Ovary (tissue), 9 donors: ENCODE data around the gene VWA1. TPM values are rescaled to one million over a fixed set of nuclear protein-coding genes. Genes with fewer than 3 reads are reported as not detected.

Experiments used
- DNase-seq, 5 donors: peaks; one replicate each; pipeline ENCODE4 v3.0.0-alpha.2; 2019 to 2020
- H3K27ac ChIP-seq, 2 donors: fragments of 200-600 bp; one replicate each; pipeline versions ENCODE4 v1.5.1 to v1.8.0; 2019 to 2022
- H3K27me3 ChIP-seq: fragments of 200-600 bp; one replicate; pipeline ENCODE4 v1.8.0; 2022
- H3K36me3 ChIP-seq: fragments of 200-600 bp; sonication (generic); one replicate; pipeline ENCODE4 v1.5.1; 2019
- H3K4me1 ChIP-seq: one replicate; pipeline ENCODE4 v1.8.1; 2013; ENCODE audit warnings: mild to moderate bottlenecking, moderate library complexity; ENCODE audit not compliant: insufficient read depth
- H3K4me3 ChIP-seq: fragments of 200-600 bp; sonication (generic); one replicate; pipeline ENCODE4 v1.5.1; 2017
- H3K9me3 ChIP-seq, 2 donors: fragments of 200-600 bp in 1 of 2; sonication (generic) in 1 of 2; one replicate each; pipeline versions ENCODE4 v1.5.1 to v1.8.1; 2013 to 2019; ENCODE audit warnings: mild to moderate bottlenecking in 1 of 2, moderate library complexity in 1 of 2
- EP300 ChIP-seq: sonication (generic); formaldehyde crosslinking; IDR thresholded peaks from one replicate; pipeline ENCODE4 v1.6.1; 2017; ENCODE audit warnings: antibody characterized with exemption
- POLR2A ChIP-seq: fragments of 450-650 bp; IDR thresholded peaks from one replicate; pipeline ENCODE4 v1.6.1; 2017; ENCODE audit warnings: antibody characterized with exemption, mild to moderate bottlenecking, moderate library complexity
- WGBS, 3 donors: extraction: QIAGEN DNeasy Blood & Tissue Kit in 1 of 3; methylation state at CpG; one replicate each; pipeline versions ENCODE4 v1.1.5 to v1.1.7; 2013 to 2017; 5-methylcytosine and 5-hydroxymethylcytosine counted together
- intact Hi-C, 4 donors: fragments of 100-400 bp; cut with DNase I; formaldehyde crosslinking; loops; one replicate each; pipeline versions ENCODE4 v1.11.0 to v1.15.1; 2022 to 2023
- polyA plus RNA-seq, 2 donors: library from polyadenylated mRNA; stranded (reverse); fragments of 200-250 nt in 1 of 2; fragments of 350-450 nt in 1 of 2; fragmentation: Illumina TruSeq in 1 of 2; extraction: RNeasy Lipid Tissue Mini Kit (QIAGEN cat#74804) in 1 of 2; gene quantifications; one replicate each; pipeline ENCODE4 v1.2.3, GENCODE V29; 2013 to 2014
- total RNA-seq, 7 donors: library from RNA; depleted of rRNA in 2 of 7; stranded (reverse); fragments of >200 nt in 2 of 7; fragmentation: NEBNext Ultra II Directional in 3 of 7; extraction: Animal tissue kit (Norgen Biotek cat#: 25700) in 3 of 7; gene quantifications; one replicate each; pipeline versions ENCODE4 v1.1.0 to v1.2.4, GENCODE V29; 2016 to 2023
- TF ChIP-seq, protein P1 (sequence below), 3 donors: fragments of 450-650 bp in 2 of 3; fragments of 200-600 bp in 1 of 3; IDR thresholded peaks; one replicate each; pipeline versions ENCODE4 v1.5.1 to v1.8.0; 2016 to 2022; ENCODE audit warnings: antibody characterized with exemption in 3 of 3, mild to moderate bottlenecking in 1 of 3
- donor health status: DM: no; HTN: no; CAD: no; lungs with moderate emphysema.
- donor health status: DM: no; HTN: no; CAD: no.
- donor health status: Bipolar disorder and iron deficiency.
- donor health status: DM: yes; HTN: yes; CAD: no.
- donor health status: DM: no; HTN: no; CAD: no.
- donor health status: DM: yes; HTN: yes; CAD: no.

Gene VWA1
- total and polyA plus RNA-seq, 9 donors, result 0.20 to 73.5 (median 37.0) TPM

DNA sequence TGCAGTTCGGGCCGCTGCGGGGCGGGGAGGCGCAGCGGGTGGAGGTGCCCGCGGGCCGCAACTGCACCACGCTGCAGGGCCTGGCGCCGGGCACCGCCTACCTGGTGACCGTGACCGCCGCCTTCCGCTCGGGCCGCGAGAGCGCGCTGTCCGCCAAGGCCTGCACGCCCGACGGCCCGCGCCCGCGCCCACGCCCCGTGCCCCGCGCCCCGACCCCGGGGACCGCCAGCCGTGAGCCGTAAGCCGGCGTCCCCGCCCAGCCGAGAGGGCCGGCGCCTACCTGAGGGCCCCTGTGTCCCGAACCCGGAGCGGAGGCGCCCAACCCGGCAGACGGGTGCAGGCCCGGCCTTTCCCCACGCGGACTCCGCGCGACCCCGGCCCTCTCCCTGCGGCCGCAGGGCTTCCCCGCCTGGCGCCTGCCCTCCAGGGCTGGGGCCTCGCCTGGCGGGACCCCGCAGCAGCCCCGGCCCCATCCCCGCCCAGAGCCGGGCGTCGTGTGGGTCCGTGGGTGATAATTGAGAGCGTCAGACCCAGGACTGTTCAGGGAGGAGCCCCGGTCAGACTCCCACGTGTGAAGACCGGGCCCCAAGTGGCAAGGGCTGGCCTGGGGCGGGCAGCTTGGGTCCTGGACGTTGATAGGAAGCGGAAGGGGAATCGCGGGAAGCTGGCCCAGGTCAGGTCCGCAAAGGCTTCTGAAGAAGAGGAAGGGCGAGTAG lies 4.2 kb downstream of the VWA1 start:
- no peaks in the 10 kb centered on the region for H3K9me3 ChIP-seq
- 86 to 91% (median 87%) methylated on average over 45 to 82 of the region's 82 CpGs for WGBS, 3 donors
- H3K4me3 ChIP-seq, result no peak overlapping the region
- no peaks in the 10 kb centered on the region for H3K27me3 ChIP-seq
- H3K4me1 ChIP-seq, result peaks cover 18% of the 10 kb centered on the region
- TF ChIP-seq, protein P1, sequence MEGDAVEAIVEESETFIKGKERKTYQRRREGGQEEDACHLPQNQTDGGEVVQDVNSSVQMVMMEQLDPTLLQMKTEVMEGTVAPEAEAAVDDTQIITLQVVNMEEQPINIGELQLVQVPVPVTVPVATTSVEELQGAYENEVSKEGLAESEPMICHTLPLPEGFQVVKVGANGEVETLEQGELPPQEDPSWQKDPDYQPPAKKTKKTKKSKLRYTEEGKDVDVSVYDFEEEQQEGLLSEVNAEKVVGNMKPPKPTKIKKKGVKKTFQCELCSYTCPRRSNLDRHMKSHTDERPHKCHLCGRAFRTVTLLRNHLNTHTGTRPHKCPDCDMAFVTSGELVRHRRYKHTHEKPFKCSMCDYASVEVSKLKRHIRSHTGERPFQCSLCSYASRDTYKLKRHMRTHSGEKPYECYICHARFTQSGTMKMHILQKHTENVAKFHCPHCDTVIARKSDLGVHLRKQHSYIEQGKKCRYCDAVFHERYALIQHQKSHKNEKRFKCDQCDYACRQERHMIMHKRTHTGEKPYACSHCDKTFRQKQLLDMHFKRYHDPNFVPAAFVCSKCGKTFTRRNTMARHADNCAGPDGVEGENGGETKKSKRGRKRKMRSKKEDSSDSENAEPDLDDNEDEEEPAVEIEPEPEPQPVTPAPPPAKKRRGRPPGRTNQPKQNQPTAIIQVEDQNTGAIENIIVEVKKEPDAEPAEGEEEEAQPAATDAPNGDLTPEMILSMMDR (IDR thresholded peaks at IDR 0.05), result no peak
- no peak for TF ChIP-seq POLR2A
- TF ChIP-seq EP300, result no peak
- no peak overlapping the region for H3K27ac ChIP-seq
- no peak for DNase-seq
- intact Hi-C loops, result no loop called here
- no peaks in the 10 kb centered on the region for H3K36me3 ChIP-seq

DNA sequence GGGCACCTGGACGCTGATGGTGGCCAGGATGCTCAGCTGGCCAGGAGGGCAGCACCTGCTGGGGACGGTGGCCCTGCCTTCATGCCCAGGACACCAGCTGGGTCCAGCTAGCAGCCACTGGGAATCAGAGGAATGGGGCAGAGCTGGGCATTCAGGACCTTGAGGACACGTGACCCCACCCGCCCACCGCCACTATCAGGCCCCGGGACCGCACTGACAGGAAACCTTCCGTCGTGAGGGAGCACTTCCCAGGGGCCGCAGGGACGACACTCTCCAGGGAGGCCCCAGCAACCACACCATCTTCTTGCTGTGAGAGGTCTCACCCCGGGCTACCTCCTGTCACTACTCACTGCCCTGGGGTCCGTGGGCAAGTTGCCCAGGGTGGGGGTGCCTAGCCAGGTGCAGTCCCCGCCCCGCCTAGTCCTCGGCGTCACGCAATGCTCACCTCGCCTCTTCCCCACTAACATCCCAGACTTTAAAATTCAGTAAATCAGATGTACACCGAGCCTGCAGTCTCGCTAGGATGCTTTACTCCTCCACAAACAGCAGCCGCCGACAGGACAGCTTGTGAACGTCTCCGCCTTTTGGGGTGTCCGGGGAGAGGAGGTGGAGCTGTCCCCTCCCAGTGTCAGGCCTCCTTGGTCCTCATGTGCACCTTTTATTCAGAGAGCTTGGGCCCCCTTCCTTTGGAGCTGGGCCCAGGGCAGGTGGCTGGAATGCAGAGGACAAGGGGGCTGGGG lies 4.9 kb downstream of the VWA1 start:
- peak in 2 of 5 donors; percentile 52 for DNase-seq
- TF ChIP-seq, protein P1 (IDR thresholded peaks at IDR 0.05), result no peak
- TF ChIP-seq EP300 (no peak), POLR2A (no peak)
- Histone ChIP-seq H3K4me1 (peaks cover 13% of the 10 kb centered on the region), H3K36me3 (no peaks in the 10 kb centered on the region), H3K27ac (no peak overlapping the region), H3K27me3 (no peaks in the 10 kb centered on the region), H3K9me3 (no peaks in the 10 kb centered on the region), H3K4me3 (no peak overlapping the region)
- 64 to 72% (median 64%) methylated on average over 26 of the region's 26 CpGs for WGBS, 3 donors
- intact Hi-C loops, result no loop called here

DNA sequence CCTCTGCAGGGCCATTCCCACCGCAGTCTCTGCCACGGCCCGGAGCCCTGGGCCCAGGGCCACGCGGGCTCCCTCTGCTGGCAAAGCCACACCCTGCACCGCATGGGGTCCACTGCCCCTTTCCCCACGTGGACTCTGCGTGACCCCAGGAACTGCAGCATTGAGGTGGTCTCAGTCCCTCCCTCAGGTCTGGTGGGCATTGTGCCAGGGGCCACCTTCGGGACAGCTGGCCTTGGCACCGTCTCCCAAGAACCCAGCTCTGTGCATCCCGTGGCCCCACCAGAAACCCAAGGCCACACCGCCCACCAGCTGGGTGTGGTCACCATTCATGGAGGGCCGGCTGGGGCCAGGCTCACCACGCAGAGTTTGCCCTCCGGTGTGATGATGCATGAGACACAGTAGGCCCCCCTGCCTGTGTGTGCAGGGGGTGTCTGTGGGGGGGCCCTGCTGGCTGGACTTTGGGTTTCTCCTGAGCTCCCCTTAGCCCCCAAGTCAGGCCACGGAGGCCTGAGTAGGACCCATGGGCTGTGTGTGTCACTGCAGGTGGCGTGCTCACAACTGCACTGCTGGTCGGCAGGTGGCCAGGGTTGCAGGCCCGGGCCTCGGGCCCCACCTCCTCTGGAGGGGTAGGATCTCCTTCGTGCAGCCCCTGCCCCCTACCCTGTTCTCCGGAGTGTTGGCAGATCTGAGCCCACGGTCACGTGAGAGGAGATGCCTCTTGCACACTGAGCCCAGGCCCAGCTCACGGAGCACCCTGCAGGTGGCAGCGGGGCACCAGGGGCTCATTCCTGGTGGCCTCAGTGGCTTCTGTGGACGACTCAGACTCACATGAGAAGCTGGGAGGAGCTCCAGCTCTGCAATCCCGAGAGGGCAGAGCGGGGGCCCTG lies 5.8 kb downstream of the VWA1 start:
- Histone ChIP-seq H3K27ac (no peak overlapping the region), H3K4me3 (no peak overlapping the region), H3K4me1 (peaks cover 9% of the 10 kb centered on the region), H3K9me3 (no peaks in the 10 kb centered on the region), H3K36me3 (no peaks in the 10 kb centered on the region), H3K27me3 (no peaks in the 10 kb centered on the region)
- 24 to 34% (median 28%) methylated on average over 21 to 29 of the region's 29 CpGs for WGBS, 3 donors
- no peak for TF ChIP-seq EP300
- TF ChIP-seq, protein P1 (IDR thresholded peaks at IDR 0.05), result peak; percentile 68 to 85 (median 81)
- TF ChIP-seq POLR2A, result no peak
- intact Hi-C loops, result no loop called here
- peak in 4 of 5 donors; percentile 64 to 78 (median 74) for DNase-seq
